Activated B cell treated with CpG ODN at 0.5 μM for 24 hours (primary cell): ENCODE results near the gene MRPL32. TPM values are rescaled to one million over a fixed set of nuclear protein-coding genes. Genes with fewer than 3 reads are reported as not detected.
A peak's percentile ranks its signal among the peaks of the same experiment; 100 is the strongest.
"Not testable (repeated sequence)": the region's sequence is repeated elsewhere in the genome, so short reads cannot be mapped to it uniquely, and the experiment has no call there.

ENCODE experiments used
- ATAC-seq: fragments of 200-7000 bp; cut with Tn5 transposase; one replicate; pipeline ENCODE4 v1.10.0; 2021; ENCODE audit warnings: low read depth, mild to moderate bottlenecking, moderate library complexity
- CTCF ChIA-PET: fragments of 350-600 bp; sonication (Branson Sonifier 250); formaldehyde crosslinking; loops from one replicate; lab custom pipeline; 2021; ENCODE audit warnings: antibody characterized with exemption; lab: Charles Lee
- POLR2A ChIA-PET: fragments of 350-600 bp; sonication (Branson Sonifier 250); formaldehyde crosslinking; loops from one replicate; lab custom pipeline; 2021; ENCODE audit warnings: antibody characterized with exemption; lab: Charles Lee
- DNase-seq: peaks from one replicate; pipeline ENCODE4 v3.0.0; 2022
- H3K27ac Mint-ChIP-seq: one replicate; pipeline ENCODE4 v1.8.0; 2020; ENCODE audit warnings: mixed read lengths
- H3K27me3 Mint-ChIP-seq: one replicate; pipeline ENCODE4 v1.8.0; 2021; ENCODE audit warnings: mixed read lengths
- H3K36me3 Mint-ChIP-seq: one replicate; pipeline ENCODE4 v1.8.0; 2021; ENCODE audit warnings: low read depth, mixed read lengths
- H3K4me1 Mint-ChIP-seq: one replicate; pipeline ENCODE4 v1.8.0; 2021; ENCODE audit warnings: mixed read lengths
- H3K4me3 Mint-ChIP-seq: one replicate; pipeline ENCODE4 v1.8.0; 2020; ENCODE audit warnings: mild to moderate bottlenecking, mixed read lengths
- H3K9me3 Mint-ChIP-seq: one replicate; pipeline ENCODE4 v1.8.0; 2020; ENCODE audit warnings: mixed read lengths
- CTCF ChIP-seq: fragments of 200-600 bp; IDR thresholded peaks from one replicate; pipeline ENCODE4 v1.8.0; 2022; ENCODE audit warnings: antibody characterized with exemption, mild to moderate bottlenecking
- intact Hi-C: fragments of 100-400 bp; cut with micrococcal nuclease; formaldehyde crosslinking; loops from one replicate; pipeline ENCODE4 v1.15.1; 2024
- total RNA-seq: library from RNA; stranded (reverse); gene quantifications from 2 replicates; pipeline ENCODE4 v1.2.3, GENCODE V29; 2022

The MRPL32 gene
- 38.8 and 39.5 TPM in 2 replicates for total RNA-seq

- no peaks in the 10 kb centered on the region for H3K9me3 Mint-ChIP-seq
- intact Hi-C loops, result loop anchor here (1.0 to 5.0 kb wide), 7 partner anchors 10 to 1050 kb away; partner anchors contain the start of genes C7orf25, COA1, STK17A and UBE2D4
- peak within 1 kb of the TSS; percentile 97 for H3K27ac Mint-ChIP-seq
- H3K27me3 Mint-ChIP-seq, result no peaks in the 10 kb centered on the region
- H3K4me3 Mint-ChIP-seq, result peak within 1 kb of the TSS; percentile 100
- ATAC-seq (peak; percentile 100), DNase-seq (peak; percentile 88)
- ChIA-PET POLR2A (interaction anchor here (0.7 to 2.3 kb wide), 23 partner anchors 8 to 1050 kb away, joined by 3 to 23 read pairs (median 4); partner anchors contain the start of genes BLVRA, C7orf25, MRPS24 and STK17A), CTCF (interaction anchor here (1.0 to 2.8 kb wide), 5 partner anchors 9 to 907 kb away, joined by 3 to 23 read pairs (median 7); partner anchors contain the start of gene STK17A)
- no peak for TF ChIP-seq CTCF
- H3K36me3 Mint-ChIP-seq, result peaks cover 42% of the 10 kb centered on the region
- peaks cover 57% of the 10 kb centered on the region for H3K4me1 Mint-ChIP-seq
Measured at GRCh38 chr7:42931834-42932651, at the start of gene MRPL32, which contains the start of gene PSMA2. MRPL32 (plus strand) TSS chr7:42932376; CDS start chr7:42932387, 11 bp downstream. PSMA2 (minus strand) TSS chr7:42932174; CDS start chr7:42932158, 16 bp downstream.

- no peak overlapping the region for H3K4me3 Mint-ChIP-seq
- intact Hi-C loops, result no loop called here
- H3K27me3 Mint-ChIP-seq, result no peaks in the 10 kb centered on the region
- TF ChIP-seq CTCF, result no peak
- ChIA-PET POLR2A (no interaction called here), CTCF (no interaction called here)
- H3K4me1 Mint-ChIP-seq, result peaks cover 54% of the 10 kb centered on the region
- DNase-seq (peak; percentile 25), ATAC-seq (peak; percentile 60)
- no peak overlapping the region for H3K27ac Mint-ChIP-seq
- H3K36me3 Mint-ChIP-seq, result peaks cover 1% of the 10 kb centered on the region
- no peaks in the 10 kb centered on the region for H3K9me3 Mint-ChIP-seq
Measured at GRCh38 chr7:42883950-42884349, 48.2 kb upstream of the MRPL32 start.

- peaks cover 60% of the 10 kb centered on the region for H3K4me1 Mint-ChIP-seq
- DNase-seq, H3K27me3 Mint-ChIP-seq, POLR2A ChIA-PET, H3K27ac Mint-ChIP-seq, ATAC-seq, H3K9me3 Mint-ChIP-seq, CTCF ChIA-PET, intact Hi-C loops, H3K4me3 Mint-ChIP-seq, H3K36me3 Mint-ChIP-seq: not testable (repeated sequence)
Measured at GRCh38 chr7:42885183-42885582, 47.0 kb upstream of the MRPL32 start.

GRCh38 chr7:42886129-42886528 is 46.0 kb upstream of the MRPL32 start:
- no peak for TF ChIP-seq CTCF
- Mint-ChIP-seq H3K27ac (no peak overlapping the region), H3K27me3 (no peaks in the 10 kb centered on the region), H3K4me1 (peaks cover 60% of the 10 kb centered on the region), H3K9me3 (no peaks in the 10 kb centered on the region), H3K36me3 (peaks cover 1% of the 10 kb centered on the region), H3K4me3 (no peak overlapping the region)
- POLR2A ChIA-PET, result interaction anchor here (1.6 kb wide), 1 partner anchor 46 kb away, joined by 5 read pairs; the partner anchor contains the start of genes MRPL32 and PSMA2
- CTCF ChIA-PET, result no interaction called here
- DNase-seq (no peak), ATAC-seq (no peak)
- intact Hi-C loops, result no loop called here

GRCh38 chr7:42886893-42887505 is 45.2 kb upstream of the MRPL32 start:
- H3K27me3 Mint-ChIP-seq, result no peaks in the 10 kb centered on the region
- no peak for ATAC-seq
- no peaks in the 10 kb centered on the region for H3K9me3 Mint-ChIP-seq
- peaks cover 1% of the 10 kb centered on the region for H3K36me3 Mint-ChIP-seq
- no peak overlapping the region for H3K27ac Mint-ChIP-seq
- no peak for DNase-seq
- ChIA-PET CTCF (interaction anchor here (1.0 kb wide), 1 partner anchor 8 kb away, joined by 3 read pairs; no protein-coding TSS in a partner anchor), POLR2A (interaction anchor here (0.6 to 1.6 kb wide), 4 partner anchors 25 to 842 kb away, joined by 4 to 6 read pairs (median 4); partner anchors contain the start of genes C7orf25, COA1, MRPL32 and PSMA2)
- peak overlapping the region; percentile 24 for H3K4me3 Mint-ChIP-seq
- intact Hi-C loops, result no loop called here
- H3K4me1 Mint-ChIP-seq, result peaks cover 58% of the 10 kb centered on the region
- no peak for TF ChIP-seq CTCF
